K562 (cell line): Measurements from ENCODE around the gene UCHL5. TPM values are rescaled to one million over a fixed set of nuclear protein-coding genes. Genes with fewer than 3 reads are reported as not detected.

ENCODE experiments used
- ATAC-seq: fragments of 200-7000 bp; cut with Tn5 transposase; 3 replicates; pipeline ENCODE4 v1.9.1; 2020; ENCODE audit warnings: moderate library complexity
- BruUV-seq: library from RNA; stranded (reverse); fragments of 400-500 nt; replicated peaks from 2 replicates; lab custom pipeline; 2021; lab: Mats Ljungman, UMichigan
- CTCF ChIA-PET: fragments of 300-600 bp; formaldehyde crosslinking; extraction: SDS; loops from one replicate; lab custom pipeline; 2021; ENCODE audit warnings: low intra/inter-chr PET ratio; lab: Yijun Ruan, JAX
- POLR2A ChIA-PET: fragments of 300-600, 350-650 bp; sonication (Branson Sonifier 250); formaldehyde crosslinking; extraction: SDS; loops from one replicate; lab custom pipeline; 2021; ENCODE audit warnings: antibody characterized with exemption, inconsistent platforms; lab: Yijun Ruan, JAX
- DNase-seq, 4 experiments: peaks; one replicate each; pipeline versions ENCODE4 v3.0.0 to v3.0.0-alpha.2; 2011 to 2018; ENCODE audit warnings: low spot score in 3 of 4, mixed read lengths in 3 of 4; ENCODE audit errors: extremely low read depth in 1 of 4
- FAIRE-seq: peaks from 2 replicates; lab custom pipeline; 2011; peaks lifted over from hg19 to GRCh38; lab: Jason Lieb, UNC
- H2AFZ ChIP-seq: 2 replicates; pipeline ENCODE4 v1.6.0; 2011; ENCODE audit warnings: low read depth, low read length, control low read depth, inconsistent platforms
- H3K27ac ChIP-seq: fragments of 200-600 bp; 3 replicates; pipeline ENCODE4 v1.8.0; 2011; ENCODE audit warnings: low read depth, mild to moderate bottlenecking, control low read depth, inconsistent platforms, low read length, moderate library complexity, mixed read lengths; ENCODE audit errors: extremely low read depth
- H3K27me3 ChIP-seq, 2 experiments: fragments of 300-600 bp in 1 of 2; 2 replicates in 1 of 2; 3 replicates in 1 of 2; pipeline versions ENCODE4 v1.6.0 to v1.8.0; 2011; ENCODE audit warnings: inconsistent platforms in 2 of 2, low read length in 2 of 2, mild to moderate bottlenecking in 1 of 2, mixed read lengths in 1 of 2, moderate library complexity in 1 of 2; ENCODE audit not compliant: control insufficient read depth in 2 of 2, insufficient read depth in 2 of 2
- H3K36me3 ChIP-seq: fragments of 300-600 bp; 3 replicates; pipeline ENCODE4 v1.8.0; 2011; ENCODE audit warnings: mild to moderate bottlenecking, low read length, inconsistent platforms; ENCODE audit not compliant: control insufficient read depth, insufficient read depth
- H3K4me1 ChIP-seq, 2 experiments: fragments of 200-600 bp in 1 of 2; replicated peaks in 1 of 2; 2 replicates in 1 of 2; 3 replicates in 1 of 2; pipeline versions ENCODE4 v1.5.1 to v1.8.0; 2011; ENCODE audit warnings: inconsistent platforms in 2 of 2, low read length in 2 of 2, mild to moderate bottlenecking in 1 of 2, mixed read lengths in 1 of 2, moderate library complexity in 1 of 2; ENCODE audit not compliant: control insufficient read depth in 2 of 2, insufficient read depth in 2 of 2
- H3K4me2 ChIP-seq: 2 replicates; pipeline ENCODE4 v1.6.1; 2011; ENCODE audit warnings: low read length, control low read depth, inconsistent platforms, mixed read lengths; ENCODE audit not compliant: insufficient read depth
- H3K4me3 ChIP-seq: fragments of 200-600 bp; sonication (generic), shearing (Covaris generic); 2 replicates; pipeline ENCODE4 v1.5.1; 2016; ENCODE audit warnings: control low read depth, inconsistent platforms
- H3K79me2 ChIP-seq: fragments of 200-600 bp; 3 replicates; pipeline ENCODE4 v1.8.0; 2011; ENCODE audit warnings: low read length, inconsistent platforms; ENCODE audit not compliant: control insufficient read depth, insufficient read depth
- H3K9ac ChIP-seq, 2 experiments: 2 replicates each; pipeline versions ENCODE4 v1.6.0 to v1.6.1; 2011; ENCODE audit warnings: low read depth in 2 of 2, low read length in 2 of 2, control low read depth in 1 of 2, inconsistent platforms in 1 of 2, mild to moderate bottlenecking in 1 of 2, mixed read lengths in 1 of 2; ENCODE audit not compliant: insufficient read depth in 1 of 2
- H3K9me1 ChIP-seq: one replicate; pipeline ENCODE4 v1.6.0; 2011; ENCODE audit warnings: inconsistent platforms, mild to moderate bottlenecking, low read length, moderate library complexity; ENCODE audit not compliant: control insufficient read depth, insufficient read depth
- H3K9me3 ChIP-seq: replicated peaks from 2 replicates; pipeline ENCODE4 v1.5.1; 2011; ENCODE audit warnings: low read depth, low read length, inconsistent platforms; ENCODE audit not compliant: control insufficient read depth, insufficient read depth
- H4K20me1 ChIP-seq: replicated peaks from 2 replicates; pipeline ENCODE4 v1.6.1; 2011; ENCODE audit warnings: low read length, inconsistent platforms, mixed read lengths; ENCODE audit not compliant: control insufficient read depth, insufficient read depth
- ATF1 ChIP-seq, 2 experiments: fragments of 450-650 bp in 1 of 2; IDR thresholded peaks; 2 replicates each; pipeline ENCODE4 v1.6.1; 2016; ENCODE audit warnings: missing compliant biosample characterization in 1 of 2, missing genetic modification characterization in 1 of 2
- DMBX1 ChIP-seq: fragments of 250-450 bp; sonication (Bioruptor Pico); IDR thresholded peaks from 2 replicates; pipeline ENCODE4 v1.8.0; 2022; ENCODE audit warnings: inconsistent platforms, mild to moderate bottlenecking, moderate library complexity, borderline replicate concordance
- FOXA1 ChIP-seq: fragments of 450-650 bp; IDR thresholded peaks from 2 replicates; pipeline ENCODE4 v1.6.1; 2016; ENCODE audit warnings: mild to moderate bottlenecking, borderline replicate concordance
- HNRNPK ChIP-seq: fragments of 200-400 bp; formaldehyde crosslinking; IDR thresholded peaks from one replicate; pipeline ENCODE4 v1.6.1; 2018; ENCODE audit warnings: mild to moderate bottlenecking, low read depth, low read length; ENCODE audit not compliant: poor library complexity, severe bottlenecking
- IFI16 ChIP-seq: fragments of 250-450 bp; sonication (Bioruptor Pico); IDR thresholded peaks from 2 replicates; pipeline ENCODE4 v2.1.2; 2022; ENCODE audit warnings: mild to moderate bottlenecking, inconsistent platforms
- KAT2B ChIP-seq: IDR thresholded peaks from one replicate; pipeline ENCODE4 v1.6.1; 2012; ENCODE audit warnings: low read depth, mild to moderate bottlenecking, control low read depth, inconsistent platforms, low read length, moderate library complexity
- KLF13 ChIP-seq: fragments of 450-650 bp; IDR thresholded peaks from 2 replicates; pipeline ENCODE4 v1.6.1; 2016; ENCODE audit warnings: missing genetic modification characterization, low read depth, mild to moderate bottlenecking, missing compliant biosample characterization, moderate library complexity, borderline replicate concordance
- NONO ChIP-seq, 2 experiments: fragments of 200-400 bp in 1 of 2; fragments of 450-650 bp in 1 of 2; formaldehyde crosslinking in 1 of 2; IDR thresholded peaks; 2 replicates each; pipeline ENCODE4 v1.6.1; 2017; ENCODE audit warnings: low read depth in 2 of 2, mild to moderate bottlenecking in 2 of 2, moderate library complexity in 2 of 2, low read length in 1 of 2
- PCBP2 ChIP-seq: fragments of 200-400 bp; formaldehyde crosslinking; IDR thresholded peaks from 2 replicates; pipeline ENCODE4 v1.6.1; 2018; ENCODE audit warnings: low read length, low read depth, mild to moderate bottlenecking, moderate library complexity; ENCODE audit not compliant: poor library complexity, severe bottlenecking
- SMC3 ChIP-seq: conservative IDR thresholded peaks from 2 replicates; pipeline ENCODE4 v1.6.1; 2011; ENCODE audit warnings: low read depth, low read length, improper control_type of control experiment; ENCODE audit not compliant: insufficient read depth
- TAF1 ChIP-seq: IDR thresholded peaks from 2 replicates; pipeline ENCODE4 v1.6.1; 2011; ENCODE audit warnings: mild to moderate bottlenecking, low read length, moderate library complexity; ENCODE audit not compliant: insufficient read depth, control insufficient read depth, severe bottlenecking; ENCODE audit errors: extremely low read depth
- ZKSCAN3 ChIP-seq: fragments of 250-450 bp; sonication (Bioruptor Pico); IDR thresholded peaks from 2 replicates; pipeline ENCODE4 v1.4.0; 2020
- ZNF217 ChIP-seq: sonication (generic); formaldehyde crosslinking; IDR thresholded peaks from 2 replicates; pipeline ENCODE4 v1.8.0; 2022; ENCODE audit warnings: mild to moderate bottlenecking, missing genetic modification reagents
- ZNF347 ChIP-seq: fragments of 450-650 bp; formaldehyde crosslinking; IDR thresholded peaks from 2 replicates; pipeline ENCODE4 v1.4.0; 2020; ENCODE audit warnings: low read depth, mild to moderate bottlenecking, moderate library complexity
- ZNF354B ChIP-seq: fragments of 250-450 bp; sonication (Bioruptor Pico); IDR thresholded peaks from 2 replicates; pipeline ENCODE4 v1.4.0; 2020
- ZNF766 ChIP-seq: fragments of 200-800 bp; sonication (Bioruptor generic); conservative IDR thresholded peaks from 2 replicates; pipeline ENCODE4 v1.6.1; 2016; ENCODE audit warnings: missing genetic modification characterization, missing compliant biosample characterization
- in situ Hi-C: fragments of 300-500 bp; cut with MboI; formaldehyde crosslinking; loops from 4 replicates; pipeline ENCODE4 v1.15.0; 2018; ENCODE audit warnings: inconsistent platforms, mixed read lengths
- intact Hi-C: fragments of 100-400 bp; cut with micrococcal nuclease; formaldehyde crosslinking; loops from 2 replicates; pipeline ENCODE4 v1.14.2; 2022
- polyA plus RNA-seq, 8 experiments: library from polyadenylated mRNA; depleted of rRNA in 4 of 8; stranded (reverse) in 5 of 8; unstranded in 3 of 8; fragments of >200 nt; fragmentation: Nextera tagmentation in 2 of 8; fragmentation: Illumina TruSeq in 1 of 8; extraction: Ambion mirVana in 2 of 8; extraction: Trizol in 1 of 8; gene quantifications; 2 replicates each; pipeline versions ENCODE4 v1.2.1 to v1.2.3, GENCODE V29; 2011 to 2014; ENCODE audit warnings: inconsistent platforms in 1 of 8, missing spikeins in 1 of 8
- total RNA-seq, 7 experiments: library from RNA; depleted of rRNA in 6 of 7; stranded (reverse); fragments of >200 nt in 6 of 7; fragmentation: Illumina TruSeq in 2 of 7; extraction: Trizol in 2 of 7; gene quantifications; 2 replicates each; pipeline versions ENCODE4 v1.2.1 to v1.2.3, GENCODE V29; 2011 to 2021; ENCODE audit warnings: low replicate concordance in 1 of 7
- TF ChIP-seq, protein P1 (sequence below): sonication (generic); formaldehyde crosslinking; IDR thresholded peaks from 2 replicates; pipeline ENCODE4 v1.8.1; 2023; ENCODE audit warnings: mild to moderate bottlenecking, missing genetic modification reagents
- TF ChIP-seq, protein P2 (sequence below): fragments of 450-650 bp; IDR thresholded peaks from 2 replicates; pipeline ENCODE4 v1.6.1; 2016

UCHL5 gene
- total and polyA plus RNA-seq, 9 of the 15 experiments (the other 6 are each of a cell fraction or from before 2014, with no cell fraction given), result 61.0 to 206 (median 122) TPM

DNA sequence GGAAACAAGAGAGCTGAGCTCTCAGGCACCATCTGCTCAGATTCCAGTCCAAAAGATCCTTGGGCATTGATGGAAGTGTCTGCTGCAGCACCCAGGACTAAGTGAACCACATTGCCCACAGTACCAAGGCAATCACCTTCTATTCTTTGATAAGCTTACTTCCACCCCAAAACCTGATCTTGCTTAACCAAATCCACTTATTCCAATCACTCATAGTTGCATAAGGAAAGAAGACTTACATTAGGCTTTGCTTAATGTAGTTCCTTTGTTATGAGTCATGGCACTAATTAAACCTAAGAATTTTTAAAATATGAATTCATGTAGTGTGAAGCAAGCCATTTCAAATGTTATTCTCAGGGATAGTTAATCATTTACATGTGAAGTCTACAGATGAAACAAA, 84.5 kb downstream of the UCHL5 start:
- no peaks in the 10 kb centered on the region for H3K36me3 ChIP-seq
- no peaks in the 10 kb centered on the region for H4K20me1 ChIP-seq
- H3K9me3 ChIP-seq, result no peaks in the 10 kb centered on the region
- peaks cover 3 to 17% of the 10 kb centered on the region in 2 experiments; a peak in 3 of 5 replicates for H3K4me1 ChIP-seq
- ChIA-PET POLR2A (interaction anchor here (0.9 to 1.0 kb wide), 3 partner anchors 15 to 98 kb away, joined by 3 read pairs; no protein-coding TSS in a partner anchor), CTCF (no interaction called here)
- BruUV-seq, result no TSS peak
- FAIRE-seq (no peak), ATAC-seq (no peak), DNase-seq (no peak)
- TF ChIP-seq DMBX1 (CRISPR knock-in tag) (no peak), IFI16 (CRISPR knock-in tag) (no peak), KLF13 (tag) (no peak), FOXA1 (no peak), NONO (IDR thresholded peaks at IDR 0.05; ENCODE audit: low read depth in 2 of 2, low read length in 1 of 2) (no peak), ATF1 (CRISPR knock-in tag; IDR thresholded peaks at IDR 0.05) (no peak), ATF1 (tag; IDR thresholded peaks at IDR 0.05) (no peak), ZKSCAN3 (no peak), ZNF766 (no peak), ZNF347 (CRISPR knock-in tag) (no peak), PCBP2 (no peak), KAT2B (no peak), SMC3 (no peak), HNRNPK (no peak), ZNF217 (CRISPR knock-in tag) (no peak), TAF1 (no peak), ZNF354B (CRISPR knock-in tag) (no peak)
- TF ChIP-seq, protein P1, sequence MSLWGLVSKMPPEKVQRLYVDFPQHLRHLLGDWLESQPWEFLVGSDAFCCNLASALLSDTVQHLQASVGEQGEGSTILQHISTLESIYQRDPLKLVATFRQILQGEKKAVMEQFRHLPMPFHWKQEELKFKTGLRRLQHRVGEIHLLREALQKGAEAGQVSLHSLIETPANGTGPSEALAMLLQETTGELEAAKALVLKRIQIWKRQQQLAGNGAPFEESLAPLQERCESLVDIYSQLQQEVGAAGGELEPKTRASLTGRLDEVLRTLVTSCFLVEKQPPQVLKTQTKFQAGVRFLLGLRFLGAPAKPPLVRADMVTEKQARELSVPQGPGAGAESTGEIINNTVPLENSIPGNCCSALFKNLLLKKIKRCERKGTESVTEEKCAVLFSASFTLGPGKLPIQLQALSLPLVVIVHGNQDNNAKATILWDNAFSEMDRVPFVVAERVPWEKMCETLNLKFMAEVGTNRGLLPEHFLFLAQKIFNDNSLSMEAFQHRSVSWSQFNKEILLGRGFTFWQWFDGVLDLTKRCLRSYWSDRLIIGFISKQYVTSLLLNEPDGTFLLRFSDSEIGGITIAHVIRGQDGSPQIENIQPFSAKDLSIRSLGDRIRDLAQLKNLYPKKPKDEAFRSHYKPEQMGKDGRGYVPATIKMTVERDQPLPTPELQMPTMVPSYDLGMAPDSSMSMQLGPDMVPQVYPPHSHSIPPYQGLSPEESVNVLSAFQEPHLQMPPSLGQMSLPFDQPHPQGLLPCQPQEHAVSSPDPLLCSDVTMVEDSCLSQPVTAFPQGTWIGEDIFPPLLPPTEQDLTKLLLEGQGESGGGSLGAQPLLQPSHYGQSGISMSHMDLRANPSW, result no peak
- TF ChIP-seq, protein P2, sequence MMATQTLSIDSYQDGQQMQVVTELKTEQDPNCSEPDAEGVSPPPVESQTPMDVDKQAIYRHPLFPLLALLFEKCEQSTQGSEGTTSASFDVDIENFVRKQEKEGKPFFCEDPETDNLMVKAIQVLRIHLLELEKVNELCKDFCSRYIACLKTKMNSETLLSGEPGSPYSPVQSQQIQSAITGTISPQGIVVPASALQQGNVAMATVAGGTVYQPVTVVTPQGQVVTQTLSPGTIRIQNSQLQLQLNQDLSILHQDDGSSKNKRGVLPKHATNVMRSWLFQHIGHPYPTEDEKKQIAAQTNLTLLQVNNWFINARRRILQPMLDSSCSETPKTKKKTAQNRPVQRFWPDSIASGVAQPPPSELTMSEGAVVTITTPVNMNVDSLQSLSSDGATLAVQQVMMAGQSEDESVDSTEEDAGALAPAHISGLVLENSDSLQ, result no peak
- H3K4me3 ChIP-seq, result no peak overlapping the region
- H3K27me3 ChIP-seq, result no peaks in the 10 kb centered on the region; a peak in 1 of 5 replicates
- H3K9ac ChIP-seq, result no peak overlapping the region
- no peaks in the 10 kb centered on the region for H3K9me1 ChIP-seq
- no peaks in the 10 kb centered on the region for H3K79me2 ChIP-seq
- H3K4me2 ChIP-seq, result no peak overlapping the region
- in situ Hi-C loops, result no loop called here
- H2AFZ ChIP-seq, result no peak overlapping the region
- no peak overlapping the region for H3K27ac ChIP-seq
- intact Hi-C loops, result no loop called here
